HG02852 (cell line): ENCODE results near the gene LRRC27.

Experiments used
- ATAC-seq: cut with Tn5 transposase; IDR thresholded peaks from one replicate; pipeline ENCODE4 v1.9.1; 2021; ENCODE audit warnings: mild to moderate bottlenecking, moderate library complexity; ENCODE audit not compliant: unreplicated experiment

LRRC27 gene

DNA sequence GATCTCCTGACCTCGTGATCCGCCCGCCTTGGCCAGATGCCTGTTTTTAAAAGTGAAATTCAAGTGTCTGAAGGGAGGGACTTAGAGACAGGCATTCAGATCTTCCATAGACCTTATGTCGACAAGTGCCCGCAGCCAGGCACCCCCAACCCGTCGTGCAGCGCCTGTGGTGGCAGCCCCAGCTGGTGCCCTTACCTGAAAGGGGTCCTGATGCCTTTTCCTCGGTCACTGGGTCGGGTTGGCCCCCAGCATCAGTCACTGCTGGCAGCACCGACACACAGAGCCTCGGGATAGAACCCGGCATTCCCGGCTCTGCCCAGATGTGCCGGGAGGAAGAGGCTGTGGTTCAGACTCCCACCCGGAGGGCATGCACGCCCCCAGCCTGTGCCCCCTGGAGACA lies 23.3 kb downstream of the LRRC27 start:
- ATAC-seq = no peak

- no peak for ATAC-seq
Observed at GRCh38 chr10:132355754-132356153, 23.8 kb downstream of the LRRC27 start.

DNA sequence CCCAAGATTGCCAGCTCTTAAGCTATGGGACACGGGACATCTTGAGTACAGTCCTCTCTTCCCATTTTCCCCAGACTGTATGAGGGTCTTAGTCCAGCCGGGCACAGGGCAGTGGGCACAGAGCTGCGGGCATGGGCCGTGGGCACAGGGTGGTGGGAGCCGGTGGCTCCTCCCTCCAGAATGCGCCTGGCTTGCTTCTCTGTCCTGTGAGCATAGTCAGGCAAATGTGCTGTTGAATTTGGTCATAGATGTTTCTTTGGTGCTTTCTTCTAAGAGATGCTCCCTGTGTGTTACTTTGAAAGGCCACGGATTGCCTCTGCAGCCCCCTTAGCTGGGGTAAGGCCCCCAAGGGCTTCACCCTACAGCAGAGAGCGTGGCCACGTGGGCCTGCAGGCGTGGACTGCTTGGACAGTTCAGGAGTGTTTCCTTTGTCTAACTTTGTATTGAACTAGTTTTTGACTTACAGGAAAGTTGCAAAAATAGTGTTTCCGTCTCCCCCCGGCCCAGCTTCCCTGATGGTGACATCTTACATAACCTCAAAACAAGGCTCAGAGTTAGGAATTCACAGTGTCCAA lies 24.7 kb downstream of the LRRC27 start:
- ATAC-seq = no peak

DNA sequence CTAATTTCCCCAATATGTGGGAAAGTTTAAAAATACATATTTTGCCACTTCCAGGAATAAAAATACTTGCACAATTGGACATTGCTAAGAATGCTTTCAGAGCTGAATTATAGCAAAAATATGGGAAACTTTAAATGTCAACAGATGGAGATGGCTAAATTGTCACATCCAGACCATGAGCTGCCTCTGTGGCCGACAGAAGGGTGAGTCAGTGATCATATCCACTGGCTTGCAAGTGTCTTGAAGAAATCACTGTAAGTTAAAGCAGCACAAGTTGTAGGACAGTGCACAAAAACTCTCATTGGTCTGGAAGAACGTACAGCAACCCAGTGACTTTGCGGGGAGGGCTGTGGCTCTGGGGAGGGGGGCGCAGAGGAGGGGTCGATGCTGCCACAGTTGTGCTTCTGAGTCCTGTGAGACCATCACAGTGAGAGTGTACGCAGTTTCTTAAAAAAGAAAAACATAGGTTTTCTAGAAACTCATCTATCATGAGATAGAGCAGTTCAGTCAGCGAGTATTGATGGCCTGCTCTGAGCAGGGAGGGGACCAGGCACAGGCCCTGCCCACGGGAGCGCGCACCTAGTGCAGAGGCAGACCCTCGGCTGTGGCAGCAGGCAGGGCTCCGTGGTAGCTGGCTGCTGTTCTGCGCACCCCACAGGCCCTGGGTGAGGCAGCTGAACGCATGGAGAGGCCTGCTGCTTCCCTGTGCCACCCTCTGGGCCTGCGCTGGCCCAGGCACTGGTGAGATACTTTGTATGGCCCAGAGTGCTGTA lies 25.5 kb downstream of the LRRC27 start:
- no peak for ATAC-seq

DNA sequence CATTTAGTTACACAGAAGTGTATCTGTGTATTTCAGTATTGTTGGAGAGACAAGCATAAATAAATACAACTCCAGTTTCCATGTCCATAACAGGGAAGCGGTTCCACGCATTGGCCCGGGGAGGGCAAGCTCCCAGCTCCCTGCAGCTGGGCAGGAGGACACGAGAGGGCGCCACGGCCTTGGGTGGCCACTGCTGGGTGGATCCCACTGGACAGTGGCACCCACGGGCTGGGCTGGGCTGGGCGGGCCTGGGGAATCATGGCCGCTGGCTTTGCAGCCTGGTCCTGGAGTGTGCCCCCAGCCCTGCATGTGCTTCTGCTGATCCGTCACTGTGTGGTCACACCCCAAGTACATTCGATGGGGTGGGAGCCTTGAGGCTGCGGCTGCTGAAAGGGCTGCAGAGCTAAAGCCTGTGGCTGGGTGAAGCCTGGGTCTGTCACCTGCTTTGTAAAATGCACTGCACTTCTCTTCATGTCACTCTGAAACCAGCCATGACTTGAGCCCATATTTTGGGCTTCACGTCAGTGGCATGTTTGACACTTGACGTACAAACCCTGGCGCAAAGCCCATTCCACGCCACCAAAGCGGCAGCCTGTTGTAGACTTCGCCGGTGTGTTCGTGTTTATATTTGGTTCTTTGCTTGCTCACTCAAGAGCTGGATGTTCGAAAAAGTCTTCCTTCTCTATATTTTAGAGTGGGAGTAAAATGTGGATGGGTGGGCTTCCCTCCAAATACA lies 27.5 kb downstream of the LRRC27 start:
- no peak for ATAC-seq

GRCh38 chr10:132360766-132361447 lies 28.9 kb downstream of the LRRC27 start:
- ATAC-seq = no peak

DNA sequence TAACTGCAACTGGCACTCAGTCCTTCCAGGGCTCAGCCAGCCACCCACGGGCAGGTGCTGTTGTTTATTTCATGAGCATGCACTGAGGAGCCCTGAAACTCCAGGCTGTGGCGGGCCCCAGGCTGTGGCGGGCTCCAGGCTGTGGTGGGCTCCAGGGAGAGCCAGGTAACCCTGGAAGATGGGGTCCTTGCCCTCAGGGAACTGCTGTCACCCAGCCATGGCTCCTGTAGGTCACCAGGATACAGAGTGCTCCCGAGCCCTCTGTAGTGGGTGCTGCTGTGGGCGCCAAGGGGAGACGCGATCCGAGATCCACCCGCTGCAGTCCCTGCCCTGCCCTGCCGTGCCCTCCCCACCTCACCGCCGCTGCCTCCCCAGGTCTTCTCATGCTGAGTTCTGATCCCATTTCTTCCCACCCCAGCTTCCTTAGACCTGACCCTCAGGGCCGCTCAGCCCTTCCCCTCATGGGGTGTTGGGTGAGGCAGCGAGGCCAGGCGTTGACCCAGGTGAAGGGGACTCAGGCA lies 29.6 kb downstream of the LRRC27 start:
- ATAC-seq = no peak

- no peak for ATAC-seq
Observed at GRCh38 chr10:132362151-132362611, 30.2 kb downstream of the LRRC27 start.

DNA sequence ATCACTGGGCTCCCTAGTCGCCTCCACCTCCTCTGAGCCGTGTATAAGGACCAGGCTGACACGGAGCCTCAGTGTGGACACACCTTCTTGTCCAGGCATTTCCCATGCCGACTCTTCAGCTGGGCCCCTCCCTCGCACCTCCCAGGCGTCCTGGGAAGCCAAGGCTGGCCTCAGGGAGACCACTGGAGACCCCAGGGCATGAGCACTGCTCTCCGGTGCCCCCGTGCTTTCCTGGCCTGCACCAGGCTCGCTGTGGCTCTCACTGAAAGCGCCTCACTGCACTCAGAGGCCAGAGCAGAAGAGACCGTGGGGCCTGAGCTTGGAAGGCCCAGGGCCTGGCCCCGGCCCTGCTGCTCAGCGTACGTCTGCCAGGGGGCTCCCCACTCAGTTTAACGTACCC lies 31.4 kb downstream of the LRRC27 start:
- no peak for ATAC-seq

DNA sequence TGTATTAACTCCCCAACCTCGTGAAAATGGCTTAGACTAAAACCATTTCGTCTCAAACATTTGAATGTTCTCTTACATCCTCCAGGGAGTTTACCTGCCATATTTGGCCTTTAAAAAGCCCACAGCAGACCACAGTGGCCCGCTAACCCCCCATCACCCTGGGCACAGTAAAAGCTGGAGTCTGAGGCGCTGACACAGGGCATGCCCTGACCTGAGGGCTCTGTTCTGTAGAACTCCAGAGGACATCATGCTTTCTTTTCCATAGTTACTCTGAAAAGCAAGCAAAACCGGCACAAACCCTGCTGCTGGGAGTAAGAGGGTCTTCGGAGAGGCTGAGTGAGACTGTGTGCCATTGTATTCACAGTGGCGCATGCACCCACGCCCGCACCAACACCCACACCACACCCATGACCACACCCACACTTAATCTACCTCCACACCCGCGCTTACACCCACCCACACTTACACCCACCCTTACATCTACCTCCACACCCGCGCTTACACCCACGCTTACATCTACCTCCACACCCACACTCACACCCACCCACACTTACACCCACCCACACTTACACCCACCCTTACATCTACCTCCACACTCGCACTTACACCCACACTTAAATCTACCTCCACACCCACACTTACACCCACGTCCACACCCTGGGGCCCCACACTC lies 32.1 kb downstream of the LRRC27 start:
- ATAC-seq = no peak

DNA sequence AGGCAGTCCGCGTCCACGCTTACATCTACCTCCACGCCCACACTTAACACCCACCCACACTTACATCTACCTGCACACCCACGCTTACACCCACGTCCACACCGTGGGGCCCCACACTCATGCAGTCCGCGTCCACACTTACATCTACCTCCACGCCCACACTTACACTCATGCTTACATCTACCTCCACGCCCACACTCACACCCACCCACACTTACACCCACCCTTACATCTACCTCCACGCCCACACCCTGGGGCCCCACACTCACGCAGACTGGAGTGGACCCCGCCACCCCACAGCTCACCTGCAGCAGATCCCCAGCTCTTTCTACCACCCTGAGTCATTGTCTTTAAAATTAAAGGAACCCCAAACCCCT lies 32.6 kb downstream of the LRRC27 start:
- ATAC-seq = no peak

DNA sequence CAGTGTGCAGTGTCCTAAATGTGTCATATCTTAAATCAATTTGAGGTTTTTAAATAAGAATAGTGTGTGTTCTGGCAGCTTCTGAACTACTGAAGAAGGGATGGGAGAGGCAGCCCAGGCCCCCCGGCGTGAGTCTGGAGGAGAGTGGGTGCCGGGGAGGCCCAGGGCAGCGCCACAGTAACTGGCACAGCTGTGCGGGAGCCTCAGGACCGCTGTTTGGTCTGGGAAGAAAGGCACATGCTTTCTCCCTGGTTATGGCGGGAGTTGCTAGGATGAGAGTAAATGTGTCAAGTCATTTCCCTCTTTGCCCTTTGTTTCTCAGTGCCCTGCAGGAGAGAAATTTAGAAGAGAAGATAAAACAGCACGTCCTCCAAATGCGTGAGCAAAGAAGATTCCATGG lies 33.1 kb downstream of the LRRC27 start:
- ATAC-seq = no peak

GRCh38 chr10:132366006-132366405 lies 34.0 kb downstream of the LRRC27 start:
- no peak for ATAC-seq

DNA sequence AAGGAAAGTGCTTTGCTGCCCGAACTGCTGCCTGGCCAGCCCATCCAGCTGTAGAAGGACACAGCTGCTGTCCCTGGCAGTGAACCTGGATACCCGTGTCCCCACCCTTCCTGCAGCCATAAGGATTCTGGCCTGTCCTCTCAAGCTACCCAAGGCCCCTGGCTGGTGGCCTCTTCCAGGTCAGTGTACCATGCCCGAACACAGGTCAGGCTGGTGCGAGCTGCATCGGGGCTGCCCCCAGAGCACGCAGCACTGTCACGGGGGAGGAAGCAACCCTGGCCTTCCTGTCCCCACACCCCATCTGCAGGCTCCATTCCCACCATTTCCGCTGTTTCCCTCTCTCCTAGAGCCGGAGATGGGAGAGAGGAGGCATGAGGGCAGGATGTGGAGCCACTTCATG lies 34.5 kb downstream of the LRRC27 start:
- ATAC-seq = no peak

GRCh38 chr10:132368391-132368790 lies 36.4 kb downstream of the LRRC27 start:
- ATAC-seq = no peak

GRCh38 chr10:132368881-132369635 lies 37.1 kb downstream of the LRRC27 start:
- no peak for ATAC-seq

- ATAC-seq = no peak
Observed at GRCh38 chr10:132369636-132370185, 37.7 kb downstream of the LRRC27 start.

- ATAC-seq = no peak
Observed at GRCh38 chr10:132370426-132371340, 38.7 kb downstream of the LRRC27 start.

- ATAC-seq = no peak
Observed at GRCh38 chr10:132371641-132372081, 39.7 kb downstream of the LRRC27 start.
